T-helper 17 cell (primary cell): ENCODE data around the gene ITGA2B. TPM values are rescaled to one million over a fixed set of nuclear protein-coding genes. Genes with fewer than 3 reads are reported as not detected.
A peak's percentile ranks its signal among the peaks of the same experiment; 100 is the strongest.
"Not testable (repeated sequence)": the region's sequence is repeated elsewhere in the genome, so short reads cannot be mapped to it uniquely, and the experiment has no call there.

Experiments
- ATAC-seq: fragments of 150-1000 bp; cut with Tn5 transposase; 2 replicates; pipeline ENCODE4 v1.10.0; 2021; ENCODE audit warnings: mild to moderate bottlenecking, moderate library complexity
- DNase-seq, 3 donors: peaks; one replicate each; pipeline versions ENCODE4 v3.0.0 to v3.0.0-alpha.2; 2020 to 2021
- H3K9me3 ChIP-seq: one replicate; pipeline ENCODE4 v1.7.0; 2013; ENCODE audit warnings: low read length, mild to moderate bottlenecking; ENCODE audit not compliant: control insufficient read depth, poor library complexity, severe bottlenecking
- H3K27ac Mint-ChIP-seq: one replicate; pipeline ENCODE4 v1.8.0; 2022; ENCODE audit warnings: mild to moderate bottlenecking, moderate library complexity, mixed read lengths
- H3K27me3 Mint-ChIP-seq: one replicate; pipeline ENCODE4 v1.8.0; 2022; ENCODE audit warnings: mixed read lengths
- H3K36me3 Mint-ChIP-seq: one replicate; pipeline ENCODE4 v1.8.0; 2022; ENCODE audit warnings: low read depth, mixed read lengths
- H3K4me1 Mint-ChIP-seq: one replicate; pipeline ENCODE4 v1.8.0; 2022; ENCODE audit warnings: mild to moderate bottlenecking, mixed read lengths
- H3K4me3 Mint-ChIP-seq: one replicate; pipeline ENCODE4 v1.8.0; 2022; ENCODE audit warnings: mild to moderate bottlenecking, moderate library complexity, mixed read lengths
- total RNA-seq, 4 donors: library from RNA in 2 of 4; stranded (reverse) in 2 of 4; gene quantifications; one replicate each; pipeline ENCODE4 v1.2.3 and lab custom pipeline; 2022 to 2026

Gene ITGA2B
- total RNA-seq, 2 donors from 2014 or later, result 8.9 to 297 TPM

DNA sequence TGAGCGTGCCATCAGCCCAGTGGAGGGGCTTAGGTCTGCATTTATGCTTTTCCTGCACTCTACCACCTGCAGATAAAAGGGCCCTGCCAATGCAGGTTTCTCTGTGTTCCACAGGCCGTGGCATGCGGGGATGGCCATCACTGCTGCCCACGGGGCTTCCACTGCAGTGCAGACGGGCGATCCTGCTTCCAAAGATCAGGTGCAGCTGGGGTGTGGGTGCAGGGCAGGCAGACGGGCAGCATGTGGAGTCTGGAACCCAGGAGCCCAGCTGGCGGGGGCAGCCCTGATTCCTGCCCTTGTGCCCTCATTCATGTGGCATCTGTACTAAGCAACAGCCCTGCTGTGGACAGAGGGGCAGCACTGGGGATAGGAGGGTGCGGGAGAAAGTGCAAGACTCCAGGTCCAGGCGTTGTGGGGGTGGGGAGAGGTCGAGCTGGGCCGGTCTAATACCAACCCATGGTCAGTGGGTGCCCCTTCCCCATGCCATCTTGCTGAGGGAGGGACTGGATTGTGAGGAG lies 39.8 kb downstream of the ITGA2B start:
- Mint-ChIP-seq H3K36me3 (peaks cover 2% of the 10 kb centered on the region), H3K4me3 (no peak overlapping the region)
- no peak for ATAC-seq

GRCh38 chr17:44348988-44349364 lies 40.5 kb downstream of the ITGA2B start:
- H3K36me3 Mint-ChIP-seq, result peaks cover 2% of the 10 kb centered on the region
- no peaks in the 10 kb centered on the region for H3K9me3 ChIP-seq
- DNase-seq, result no peak
- H3K4me1 Mint-ChIP-seq, result peaks cover 32% of the 10 kb centered on the region
- H3K4me3 Mint-ChIP-seq, result no peak overlapping the region
- no peaks in the 10 kb centered on the region for H3K27me3 Mint-ChIP-seq
- H3K27ac Mint-ChIP-seq, result no peak overlapping the region
- no peak for ATAC-seq

More for the DNA sequence above, 39.8 kb downstream of the ITGA2B start:
- no peak for DNase-seq
- no peaks in the 10 kb centered on the region for H3K9me3 ChIP-seq
- H3K27me3 Mint-ChIP-seq, result no peaks in the 10 kb centered on the region
- H3K27ac Mint-ChIP-seq, result no peak overlapping the region
- peaks cover 31% of the 10 kb centered on the region for H3K4me1 Mint-ChIP-seq

DNA sequence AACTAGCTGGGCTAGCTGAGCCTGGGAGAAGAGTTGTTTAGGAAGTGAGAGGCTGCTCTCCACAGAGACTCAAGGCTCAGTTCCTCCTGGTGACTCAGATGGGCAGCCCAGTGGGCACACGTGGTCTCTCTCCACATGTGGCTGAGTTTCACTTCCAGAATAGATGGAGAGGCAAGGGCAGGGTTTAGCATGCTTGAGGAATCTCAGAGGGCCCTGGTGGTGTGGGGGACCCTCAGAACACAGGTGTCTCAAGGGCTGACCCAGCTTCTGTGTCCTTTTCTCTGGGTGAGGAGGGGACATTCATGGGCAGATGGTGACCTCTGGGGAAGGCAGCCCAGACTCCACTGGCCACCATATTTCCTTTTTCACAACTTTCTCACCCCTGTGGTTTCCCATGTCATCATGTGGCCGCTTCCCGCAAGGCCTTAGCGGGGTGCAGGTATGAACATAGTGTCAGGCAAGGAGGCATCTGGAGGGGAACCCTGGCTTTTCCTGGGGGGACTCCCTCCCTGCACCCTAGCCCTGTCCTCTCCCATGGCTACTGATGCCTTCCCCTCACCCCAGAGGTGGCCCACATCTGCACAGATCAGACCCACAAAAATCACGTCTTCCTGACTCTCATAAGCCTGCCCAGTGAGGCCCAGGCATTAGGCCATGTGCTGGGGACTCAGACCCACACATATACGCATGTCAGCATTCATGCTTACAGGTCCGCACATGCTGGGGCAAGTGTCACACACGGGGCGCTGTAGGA lies 41.0 kb downstream of the ITGA2B start:
- DNase-seq (no peak), ATAC-seq (peak; percentile 17)
- H3K4me1 Mint-ChIP-seq, result peaks cover 32% of the 10 kb centered on the region
- no peaks in the 10 kb centered on the region for H3K9me3 ChIP-seq
- peaks cover 2% of the 10 kb centered on the region for H3K36me3 Mint-ChIP-seq
- no peak overlapping the region for H3K4me3 Mint-ChIP-seq
- H3K27ac Mint-ChIP-seq, result no peak overlapping the region
- no peaks in the 10 kb centered on the region for H3K27me3 Mint-ChIP-seq

DNA sequence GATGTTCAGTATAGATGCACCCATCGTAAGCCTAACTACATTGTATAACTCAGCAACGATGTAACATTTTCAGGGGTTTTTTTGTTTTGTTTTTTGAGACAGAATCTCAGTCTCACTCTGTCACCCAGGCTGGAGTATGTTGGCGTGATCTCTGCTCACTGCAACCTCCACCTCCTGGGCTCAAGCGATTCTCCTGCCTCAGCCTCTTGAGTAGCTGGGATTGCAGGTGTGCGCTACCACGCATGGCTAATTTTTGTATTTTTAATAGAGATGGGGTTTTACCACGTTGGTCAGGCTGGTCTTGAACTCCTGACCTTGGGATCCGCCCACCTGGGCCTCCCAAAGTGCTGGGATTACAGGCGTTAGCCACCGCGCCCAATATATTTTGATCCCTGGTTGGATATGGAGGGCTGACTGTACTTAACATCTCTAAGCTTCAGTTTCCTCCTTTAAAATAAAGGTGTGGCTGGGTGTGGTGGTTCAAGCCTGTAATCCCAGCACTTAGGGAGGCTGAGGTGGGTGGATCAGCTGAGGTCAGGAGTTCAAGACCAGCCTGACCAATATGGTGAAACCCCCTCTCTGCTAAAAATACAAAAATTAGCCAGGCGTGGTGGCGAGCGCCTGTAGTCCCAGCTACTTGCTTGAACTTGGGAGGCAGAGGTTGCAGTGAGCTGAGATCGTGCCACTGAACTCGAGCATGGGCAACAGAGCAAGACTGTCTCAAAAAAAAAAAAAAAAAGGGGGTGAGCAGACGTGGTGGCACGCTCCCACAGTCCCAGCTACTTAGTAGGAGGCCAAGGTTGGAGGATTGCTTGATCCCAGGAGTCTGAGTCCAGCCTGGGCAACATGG lies 42.0 kb downstream of the ITGA2B start:
- H3K9me3 ChIP-seq, H3K4me3 Mint-ChIP-seq, H3K27ac Mint-ChIP-seq, H3K27me3 Mint-ChIP-seq, H3K36me3 Mint-ChIP-seq, DNase-seq, ATAC-seq: not testable (repeated sequence)
- peaks cover 28% of the 10 kb centered on the region for H3K4me1 Mint-ChIP-seq

GRCh38 chr17:44346064-44346844 lies 43.2 kb downstream of the ITGA2B start:
- ATAC-seq (no peak), DNase-seq (no peak)
- Mint-ChIP-seq H3K36me3 (no peaks in the 10 kb centered on the region), H3K27me3 (peaks cover 2% of the 10 kb centered on the region), H3K27ac (peak overlapping the region; percentile 94), H3K4me1 (peaks cover 28% of the 10 kb centered on the region), H3K4me3 (peak overlapping the region; percentile 94)
- no peaks in the 10 kb centered on the region for H3K9me3 ChIP-seq

DNA sequence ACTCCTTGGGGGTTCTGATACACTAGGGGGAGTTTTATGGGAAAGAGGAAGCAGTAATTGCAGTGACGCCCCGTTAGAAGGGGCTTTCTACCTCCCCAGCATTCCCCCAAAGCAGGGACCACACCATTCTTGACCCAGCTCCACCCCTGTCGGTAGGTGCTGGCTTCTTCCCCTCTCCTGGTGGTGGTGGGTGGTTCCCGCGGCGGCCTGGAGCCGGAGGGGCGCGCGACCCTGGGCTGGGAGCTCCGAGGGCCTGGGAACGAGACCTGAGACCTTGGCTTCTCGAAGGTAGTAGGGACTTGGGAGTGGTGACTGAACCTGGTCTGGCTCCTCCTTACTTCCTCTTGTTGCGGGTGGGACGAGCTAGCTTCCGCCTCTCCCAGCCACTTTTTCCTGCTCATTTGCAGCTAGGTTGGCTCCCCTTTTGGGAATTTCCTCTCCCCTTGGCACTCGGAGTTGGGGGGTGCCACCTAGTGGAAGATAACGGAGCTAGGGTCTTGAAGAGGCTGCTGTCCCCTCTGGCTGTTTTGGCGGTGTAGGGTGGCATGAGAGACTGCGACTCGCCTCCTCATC lies 43.9 kb downstream of the ITGA2B start:
- peak overlapping the region; percentile 94 for H3K27ac Mint-ChIP-seq
- peaks cover 26% of the 10 kb centered on the region for H3K4me1 Mint-ChIP-seq
- H3K36me3 Mint-ChIP-seq, result no peaks in the 10 kb centered on the region
- peak overlapping the region; percentile 94 for H3K4me3 Mint-ChIP-seq
- DNase-seq, result peak in 1 of 3 donors; percentile 22
- H3K27me3 Mint-ChIP-seq, result peaks cover 8% of the 10 kb centered on the region
- H3K9me3 ChIP-seq, result no peaks in the 10 kb centered on the region
- ATAC-seq, result peak; percentile 41

DNA sequence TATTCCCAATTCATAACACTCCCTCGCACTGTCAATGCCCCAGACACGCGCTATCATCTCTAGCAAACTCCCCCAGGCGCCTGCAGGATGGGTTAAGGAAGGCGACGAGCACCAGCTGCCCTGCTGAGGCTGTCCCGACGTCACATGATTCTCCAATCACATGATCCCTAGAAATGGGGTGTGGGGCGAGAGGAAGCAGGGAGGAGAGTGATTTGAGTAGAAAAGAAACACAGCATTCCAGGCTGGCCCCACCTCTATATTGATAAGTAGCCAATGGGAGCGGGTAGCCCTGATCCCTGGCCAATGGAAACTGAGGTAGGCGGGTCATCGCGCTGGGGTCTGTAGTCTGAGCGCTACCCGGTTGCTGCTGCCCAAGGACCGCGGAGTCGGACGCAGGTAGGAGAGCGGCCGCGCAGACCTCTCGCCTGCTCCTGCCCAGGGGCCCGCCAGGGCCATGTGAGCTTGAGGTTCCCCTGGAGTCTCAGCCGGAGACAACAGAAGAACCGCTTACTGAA lies 44.5 kb downstream of the ITGA2B start, which contains the start of gene GRN:
TSS of gene GRN (plus strand) at position 364 of the 515 bp plus-strand sequence. CDS start 3,863 bp downstream, outside the sequence.
- no peaks in the 10 kb centered on the region for H3K9me3 ChIP-seq
- peak; percentile 67 to 78 (median 72) for DNase-seq
- peak within 1 kb of the TSS; percentile 94 for H3K27ac Mint-ChIP-seq
- H3K4me1 Mint-ChIP-seq, result peaks cover 26% of the 10 kb centered on the region
- H3K4me3 Mint-ChIP-seq, result peak within 1 kb of the TSS; percentile 94
- H3K27me3 Mint-ChIP-seq, result peaks cover 8% of the 10 kb centered on the region
- ATAC-seq, result peak; percentile 98
- H3K36me3 Mint-ChIP-seq, result no peaks in the 10 kb centered on the region

DNA sequence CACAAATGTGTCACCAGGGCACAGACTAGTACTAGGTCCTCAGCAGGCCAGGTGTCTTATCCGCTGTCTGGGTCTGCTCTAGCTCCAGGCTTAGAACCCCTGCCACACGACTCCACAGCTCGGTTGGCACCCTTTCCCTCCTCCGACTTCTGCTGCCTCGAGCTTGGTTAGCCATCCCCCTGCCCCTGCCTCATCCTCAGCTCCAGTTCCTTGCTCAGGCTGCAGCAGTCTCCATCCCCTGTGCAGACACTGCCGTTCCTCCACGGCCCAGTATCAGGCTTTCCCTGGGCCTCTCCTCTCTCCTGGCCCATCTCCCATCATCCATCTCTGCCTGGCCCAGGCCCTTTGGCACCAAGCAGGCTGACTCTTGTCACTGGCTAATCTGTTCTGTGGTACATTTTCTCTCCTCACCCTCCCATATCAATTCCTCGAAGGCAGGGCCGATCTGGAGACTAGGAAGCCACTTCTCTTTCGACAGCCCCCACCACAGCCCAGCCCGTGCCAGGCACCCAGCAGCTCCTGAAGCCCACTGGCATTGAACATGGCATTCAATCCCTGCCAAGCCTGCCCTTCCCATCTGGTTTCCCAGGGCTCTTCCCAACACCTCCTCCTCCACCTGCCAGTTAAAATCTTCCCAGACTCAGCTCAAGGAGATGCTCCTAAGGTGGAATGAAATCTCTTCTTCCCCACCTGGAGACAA lies 45.8 kb downstream of the ITGA2B start:
- Mint-ChIP-seq H3K27ac (peak overlapping the region; percentile 9), H3K36me3 (no peaks in the 10 kb centered on the region), H3K4me3 (no peak overlapping the region), H3K27me3 (peaks cover 8% of the 10 kb centered on the region), H3K4me1 (peaks cover 21% of the 10 kb centered on the region)
- H3K9me3 ChIP-seq, result no peaks in the 10 kb centered on the region
- ATAC-seq (no peak), DNase-seq (no peak)

- not testable (repeated sequence) for H3K9me3 ChIP-seq, H3K27ac Mint-ChIP-seq, ATAC-seq, H3K4me3 Mint-ChIP-seq, DNase-seq, H3K36me3 Mint-ChIP-seq
- peaks cover 12% of the 10 kb centered on the region for H3K27me3 Mint-ChIP-seq
- H3K4me1 Mint-ChIP-seq, result peaks cover 15% of the 10 kb centered on the region
Measured at GRCh38 chr17:44340553-44340952, 48.9 kb downstream of the ITGA2B start.

DNA sequence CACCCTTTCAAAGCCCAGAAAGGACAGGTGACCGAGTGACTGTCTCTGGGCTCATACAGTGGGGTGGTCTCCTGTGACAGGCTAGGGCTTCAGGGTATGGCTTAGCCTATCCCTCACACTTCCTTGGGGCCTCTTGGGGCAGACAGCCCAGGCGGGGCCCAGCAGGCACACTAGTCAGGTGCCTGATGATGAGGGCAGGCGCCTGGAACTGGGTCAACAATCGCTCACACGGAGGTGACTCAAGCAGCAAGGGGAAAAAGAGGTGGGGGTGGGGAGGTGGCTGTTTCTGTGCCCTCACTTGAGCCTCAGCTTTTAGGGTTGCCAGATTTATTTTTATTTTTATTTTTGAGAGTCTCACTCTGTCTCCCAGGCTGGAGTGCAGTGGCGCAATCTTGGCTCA lies 50.7 kb downstream of the ITGA2B start:
- no peaks in the 10 kb centered on the region for H3K9me3 ChIP-seq
- DNase-seq, result peak in 1 of 3 donors; percentile 23
- Mint-ChIP-seq H3K27me3 (peaks cover 12% of the 10 kb centered on the region), H3K27ac (peak overlapping the region; percentile 70), H3K36me3 (no peaks in the 10 kb centered on the region), H3K4me1 (peaks cover 5% of the 10 kb centered on the region), H3K4me3 (no peak overlapping the region)
- ATAC-seq, result peak; percentile 90

- no peak overlapping the region for H3K4me3 Mint-ChIP-seq
- H3K9me3 ChIP-seq, result no peaks in the 10 kb centered on the region
- no peak for ATAC-seq
- DNase-seq, result no peak
- no peaks in the 10 kb centered on the region for H3K36me3 Mint-ChIP-seq
- H3K27ac Mint-ChIP-seq, result no peak overlapping the region
- H3K27me3 Mint-ChIP-seq, result peaks cover 7% of the 10 kb centered on the region
- H3K4me1 Mint-ChIP-seq, result peaks cover 10% of the 10 kb centered on the region
Measured at GRCh38 chr17:44335968-44336367, 53.5 kb downstream of the ITGA2B start.

- peaks cover 4% of the 10 kb centered on the region for H3K27me3 Mint-ChIP-seq
- no peak for DNase-seq
- no peak overlapping the region for H3K4me3 Mint-ChIP-seq
- no peaks in the 10 kb centered on the region for H3K36me3 Mint-ChIP-seq
- H3K27ac Mint-ChIP-seq, result no peak overlapping the region
- no peak for ATAC-seq
- no peaks in the 10 kb centered on the region for H3K9me3 ChIP-seq
- peaks cover 10% of the 10 kb centered on the region for H3K4me1 Mint-ChIP-seq
Measured at GRCh38 chr17:44335564-44335963, 53.9 kb downstream of the ITGA2B start.
